ENCODE results near the gene MYBBP1A.

The MYBBP1A gene

DNA sequence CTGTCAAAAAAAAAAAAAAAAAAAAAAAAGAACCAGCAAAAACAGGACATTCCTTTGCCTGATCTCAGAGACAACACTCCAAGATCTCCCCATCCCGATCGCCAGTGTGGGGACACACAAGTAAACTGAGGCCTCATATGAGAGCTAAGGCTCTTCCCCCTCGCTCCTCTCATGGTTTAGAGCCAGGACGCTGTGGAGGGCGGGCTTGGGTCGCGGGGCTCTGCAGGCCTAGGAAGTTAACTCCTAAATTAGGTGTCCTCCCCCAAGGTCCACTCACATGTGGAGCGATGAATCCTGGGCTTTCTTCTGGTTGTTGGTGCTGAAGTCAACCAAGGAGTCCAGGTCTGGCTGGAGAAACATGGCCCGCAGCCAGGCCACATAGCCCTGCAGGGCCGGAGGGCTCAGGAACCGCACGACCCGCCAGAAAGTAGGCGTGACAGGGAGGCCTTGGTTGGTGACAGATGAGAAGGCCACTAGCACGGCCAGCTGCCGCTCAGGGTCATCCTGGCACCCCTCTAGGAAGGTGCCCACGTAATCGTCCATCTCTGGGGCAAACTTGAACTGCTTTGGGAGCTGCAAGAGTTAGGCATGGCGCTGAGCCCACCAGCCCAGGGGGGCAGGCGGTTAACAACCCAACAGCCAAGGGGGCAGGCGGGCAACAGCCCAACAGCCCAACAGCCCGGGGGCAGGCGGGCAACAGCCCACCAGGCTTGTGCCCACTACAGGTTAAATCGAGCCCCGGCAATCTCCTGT lies 5.2 kb downstream of the MYBBP1A start:
- DNase-seq: no peak

DNA sequence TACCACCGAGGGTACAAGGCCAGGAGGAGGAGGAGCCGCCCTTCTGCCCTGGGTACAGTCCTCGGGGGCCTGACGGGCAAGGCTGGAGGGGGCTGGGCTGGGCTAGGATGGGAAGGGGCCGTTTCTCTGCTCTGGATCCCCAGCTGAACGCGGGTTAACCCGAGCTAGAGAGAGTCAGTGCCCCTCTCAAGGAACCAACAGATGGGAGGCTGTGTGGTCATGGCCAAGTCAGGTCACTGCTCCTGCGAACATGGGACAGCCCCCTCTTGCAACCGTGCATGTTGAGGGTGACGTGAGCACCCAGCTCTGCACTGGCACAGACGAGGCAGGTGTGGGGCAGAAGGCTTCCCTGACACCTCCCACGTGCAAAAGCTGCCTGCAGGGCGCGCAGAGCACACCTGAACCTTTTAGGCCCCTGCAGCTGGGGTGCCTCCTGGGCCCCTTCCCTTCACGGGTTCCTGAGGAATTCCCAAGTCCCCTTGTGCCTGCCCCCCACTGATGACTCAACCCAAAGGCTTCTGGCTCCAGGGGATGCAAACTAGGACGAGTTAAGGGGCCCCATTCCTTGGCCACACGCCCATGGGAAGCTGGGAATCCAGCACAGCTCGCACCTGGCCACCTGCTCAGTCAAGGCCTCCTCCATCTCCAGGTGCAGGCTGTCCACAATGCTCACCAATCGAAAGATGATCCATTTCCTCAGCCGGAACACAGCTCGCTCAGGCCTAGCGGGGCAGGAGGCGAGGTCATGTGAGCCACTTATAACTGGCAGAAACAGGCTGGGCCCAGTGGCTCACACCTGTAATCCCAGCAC lies 6.3 kb downstream of the MYBBP1A start:
- no peak for DNase-seq

DNA sequence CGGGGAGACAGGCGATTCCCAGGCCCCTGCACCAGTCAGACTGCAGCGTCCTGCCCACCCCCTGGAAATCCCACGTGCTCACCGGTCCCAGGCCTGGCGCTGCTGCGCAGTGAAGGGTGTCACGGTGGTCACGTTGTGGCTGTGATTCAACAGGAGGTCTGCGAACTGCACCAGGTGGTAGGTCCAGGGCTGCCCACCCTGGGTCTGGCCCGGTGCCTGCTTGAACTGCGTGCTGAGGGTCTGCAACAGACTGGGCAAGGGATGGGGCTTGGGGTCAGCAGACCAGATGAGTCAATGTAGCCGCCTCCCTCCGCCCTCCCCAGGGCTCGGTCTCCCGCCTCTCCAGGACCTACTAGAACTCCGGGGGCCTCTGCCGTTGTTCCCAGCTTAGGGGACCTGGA lies 7.1 kb downstream of the MYBBP1A start:
- no peak for DNase-seq

DNA sequence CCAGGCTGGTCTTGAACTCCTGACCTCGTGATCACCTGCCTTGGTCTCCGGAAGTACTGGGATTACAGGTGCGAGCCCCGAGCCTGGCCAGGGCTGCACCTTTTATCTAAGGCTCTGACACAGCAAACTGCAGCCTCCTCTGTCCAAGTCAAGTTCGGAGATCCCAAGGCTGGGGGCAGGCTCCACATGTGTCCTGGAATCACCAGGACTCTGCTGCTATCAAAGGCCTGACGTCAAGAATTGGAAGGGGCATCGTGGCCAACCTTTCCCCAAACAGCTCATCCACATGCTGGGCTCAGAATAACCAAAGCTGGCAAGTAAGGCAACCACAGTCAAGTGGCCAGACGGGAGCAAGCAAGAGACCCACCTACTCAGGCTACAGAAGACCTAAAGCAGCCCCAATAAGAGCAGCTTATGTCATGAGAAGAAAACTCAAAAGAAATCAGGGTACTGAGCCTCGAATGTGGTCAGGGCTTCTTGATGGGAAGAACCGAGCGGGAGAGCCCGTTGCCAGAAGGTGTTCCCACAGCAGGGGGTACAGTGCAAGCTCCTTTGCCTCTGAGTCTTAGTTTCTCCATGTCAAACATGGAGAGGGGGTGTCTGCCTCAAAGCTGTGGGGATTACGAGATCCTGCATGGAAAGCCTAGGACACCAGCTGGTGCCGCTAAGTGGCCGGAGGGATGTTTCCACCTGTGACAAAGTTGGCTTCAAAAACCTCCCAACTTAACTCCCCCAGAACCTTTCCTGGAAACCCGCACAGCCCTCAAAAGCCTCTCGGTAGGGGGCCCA lies 7.9 kb downstream of the MYBBP1A start:
- DNase-seq: no peak

DNA sequence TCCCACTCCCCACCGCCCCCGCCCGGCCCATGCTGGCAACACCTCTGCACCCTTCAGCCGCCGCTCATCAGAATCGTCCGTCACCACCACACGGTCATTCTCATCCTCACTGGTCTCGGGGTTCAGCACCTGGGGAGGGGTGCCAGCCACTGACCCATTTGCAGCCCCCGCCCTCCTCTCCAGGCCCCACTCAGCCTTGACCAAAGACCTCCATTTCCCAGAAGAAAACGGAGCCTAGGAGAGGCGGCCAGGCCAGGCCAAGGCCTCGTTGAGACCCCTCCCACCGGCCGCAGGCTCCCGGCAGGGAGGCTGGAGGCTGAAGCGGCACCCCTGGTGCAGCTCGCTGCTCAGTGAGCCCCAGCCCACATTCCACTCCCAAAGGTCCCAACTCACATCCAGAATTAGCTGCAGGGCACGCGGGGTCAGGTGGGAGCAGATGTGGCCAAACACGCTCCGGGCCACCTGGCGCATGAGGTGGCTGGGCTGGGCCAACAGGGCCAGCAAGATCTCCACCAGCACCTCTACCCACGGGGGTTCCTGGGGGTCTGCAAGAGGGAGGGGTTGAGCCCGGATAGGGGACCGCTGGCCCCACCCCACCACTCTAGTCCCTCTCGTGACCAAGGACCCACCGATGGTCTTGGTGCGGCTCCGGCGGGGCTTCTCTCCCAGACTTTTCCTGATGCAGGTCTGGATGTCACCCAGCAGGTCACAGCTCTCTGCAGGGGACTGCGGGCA lies 9.8 kb downstream of the MYBBP1A start:
- no peak for DNase-seq

DNA sequence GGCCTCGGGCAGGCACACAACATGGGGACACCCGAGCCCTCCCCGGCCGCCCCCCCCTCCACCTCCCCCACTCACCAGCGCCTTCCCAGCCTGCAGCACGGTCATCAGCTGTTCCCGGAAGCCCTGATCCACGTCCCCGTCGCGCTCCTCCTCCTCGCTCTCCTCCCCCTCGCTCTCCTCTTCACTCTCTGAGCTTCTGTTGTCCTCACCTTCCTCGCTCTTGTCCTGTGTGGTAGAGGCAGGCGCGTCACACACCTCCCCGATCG lies 10.3 kb downstream of the MYBBP1A start:
- DNase-seq: no peak

DNA sequence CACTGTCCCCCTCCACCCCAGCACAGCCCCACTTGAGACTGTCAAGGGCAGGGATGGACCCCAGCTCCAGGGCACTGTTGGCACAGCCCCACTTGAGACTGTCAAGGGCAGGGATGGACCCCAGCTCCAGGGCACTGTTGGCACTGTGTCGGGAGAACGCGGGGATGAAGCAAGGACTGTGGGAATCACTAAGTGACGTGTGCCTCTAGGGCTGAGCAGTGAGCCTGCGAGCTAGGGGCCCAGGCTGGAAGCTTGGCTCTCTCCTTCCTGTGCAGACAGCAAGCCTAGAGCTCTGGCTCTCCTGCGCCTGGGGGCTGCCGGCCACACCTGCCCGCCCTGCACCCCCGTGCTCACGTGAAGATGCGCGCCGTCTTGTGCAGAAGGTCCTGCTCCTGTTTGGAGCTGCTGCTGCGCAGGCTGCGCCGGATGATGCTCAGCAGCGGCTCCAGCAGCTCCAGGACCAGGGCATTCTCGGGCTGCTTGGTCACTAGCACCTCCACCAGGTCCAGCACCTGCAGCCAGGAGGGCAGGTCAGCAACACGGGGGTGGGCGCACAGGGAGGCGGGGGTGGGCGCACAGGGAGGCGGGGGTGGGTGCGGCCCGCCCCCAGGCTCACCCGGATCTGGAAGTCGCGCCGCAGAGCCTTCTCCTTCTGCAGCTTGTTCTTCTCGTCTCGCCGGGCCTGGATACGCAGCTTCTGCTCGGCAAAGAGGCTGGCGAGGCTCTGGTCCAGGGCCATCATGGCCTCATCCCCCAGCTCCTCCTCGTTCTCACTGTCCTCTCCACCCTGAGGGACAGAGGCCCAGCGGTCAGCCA lies 10.8 kb downstream of the MYBBP1A start:
- no peak for DNase-seq

DNA sequence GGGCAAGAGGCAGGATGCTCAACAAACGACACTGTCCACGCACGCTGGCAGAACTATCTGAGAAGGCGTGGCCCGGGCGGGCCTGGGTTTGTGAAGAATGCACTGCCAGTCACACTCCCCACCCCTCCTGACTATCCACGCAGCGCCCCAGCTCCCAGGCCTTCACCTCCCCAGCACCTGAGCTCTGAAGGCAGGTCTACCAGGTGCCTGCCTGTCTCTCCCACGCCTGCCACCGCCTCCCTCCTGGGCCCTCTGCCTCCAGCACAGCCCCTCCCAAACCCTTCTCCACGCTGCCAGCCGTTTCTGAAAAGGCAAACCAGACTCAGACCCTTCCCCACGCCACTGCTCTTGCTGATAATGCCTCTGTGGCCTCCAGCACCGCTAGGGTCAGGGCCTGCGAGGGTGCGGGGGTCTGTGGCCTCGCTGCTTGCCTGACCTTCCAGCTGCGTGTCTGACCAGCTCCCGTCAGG lies 11.6 kb downstream of the MYBBP1A start:
- no peak for DNase-seq

DNA sequence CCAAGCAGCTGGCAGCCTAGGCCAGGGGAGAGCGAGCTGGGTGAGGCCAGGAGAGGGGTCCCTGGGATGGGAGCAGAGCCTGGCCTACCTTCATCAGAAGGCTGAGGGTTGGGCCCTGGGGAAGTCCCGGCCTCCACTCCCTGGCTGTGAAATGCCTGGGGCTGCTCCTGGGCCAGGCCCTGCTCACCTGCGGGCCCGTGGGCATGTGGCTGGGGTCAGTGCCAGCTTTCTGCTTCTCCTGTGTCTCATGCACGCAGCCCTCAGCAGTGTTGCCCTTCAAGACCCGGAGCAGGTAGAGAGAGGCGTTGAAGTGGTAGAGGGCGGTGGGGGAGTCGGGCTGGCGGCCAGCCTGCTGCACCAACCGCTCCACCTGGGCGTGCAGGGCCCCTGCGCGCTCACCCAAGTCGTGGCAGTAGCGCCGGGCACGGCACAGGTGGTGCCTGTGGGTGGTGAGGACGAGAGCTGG lies 12.4 kb downstream of the MYBBP1A start:
- DNase-seq: no peak

DNA sequence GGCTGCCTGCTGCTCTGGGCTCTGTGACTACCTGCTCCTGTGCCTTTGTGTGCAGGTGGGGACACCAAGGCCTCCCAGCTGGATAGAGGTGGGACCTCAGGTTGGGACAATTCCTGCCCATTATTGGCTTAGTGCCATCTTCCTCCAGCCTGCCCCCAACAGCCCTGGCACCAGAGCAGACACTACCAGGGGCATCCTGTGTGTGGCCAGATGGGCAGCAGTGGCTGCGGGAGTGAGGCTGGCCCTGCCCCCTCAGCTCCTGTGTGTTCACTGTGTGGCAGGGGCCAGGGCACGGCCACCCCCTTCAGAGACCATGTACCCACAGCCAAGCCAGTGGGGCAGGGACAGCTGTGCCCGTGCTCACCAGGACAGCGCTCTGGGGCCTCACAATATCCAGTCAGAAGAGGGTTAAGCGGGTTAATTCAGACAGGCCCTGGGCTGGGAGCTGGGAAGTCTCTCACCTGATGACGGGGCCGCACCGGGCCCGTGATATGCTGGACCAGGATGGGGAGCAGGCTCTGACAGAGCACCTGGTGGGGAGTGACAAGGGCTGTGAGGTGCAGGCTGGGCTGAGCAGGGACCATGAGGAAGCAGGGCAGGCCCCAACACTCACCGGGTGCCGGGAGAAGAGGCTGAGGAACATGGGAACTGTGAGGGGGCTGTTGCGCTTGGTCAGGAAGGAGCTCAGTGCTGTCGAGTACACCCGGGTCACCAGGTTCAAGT lies 13.0 kb downstream of the MYBBP1A start:
- DNase-seq: no peak

DNA sequence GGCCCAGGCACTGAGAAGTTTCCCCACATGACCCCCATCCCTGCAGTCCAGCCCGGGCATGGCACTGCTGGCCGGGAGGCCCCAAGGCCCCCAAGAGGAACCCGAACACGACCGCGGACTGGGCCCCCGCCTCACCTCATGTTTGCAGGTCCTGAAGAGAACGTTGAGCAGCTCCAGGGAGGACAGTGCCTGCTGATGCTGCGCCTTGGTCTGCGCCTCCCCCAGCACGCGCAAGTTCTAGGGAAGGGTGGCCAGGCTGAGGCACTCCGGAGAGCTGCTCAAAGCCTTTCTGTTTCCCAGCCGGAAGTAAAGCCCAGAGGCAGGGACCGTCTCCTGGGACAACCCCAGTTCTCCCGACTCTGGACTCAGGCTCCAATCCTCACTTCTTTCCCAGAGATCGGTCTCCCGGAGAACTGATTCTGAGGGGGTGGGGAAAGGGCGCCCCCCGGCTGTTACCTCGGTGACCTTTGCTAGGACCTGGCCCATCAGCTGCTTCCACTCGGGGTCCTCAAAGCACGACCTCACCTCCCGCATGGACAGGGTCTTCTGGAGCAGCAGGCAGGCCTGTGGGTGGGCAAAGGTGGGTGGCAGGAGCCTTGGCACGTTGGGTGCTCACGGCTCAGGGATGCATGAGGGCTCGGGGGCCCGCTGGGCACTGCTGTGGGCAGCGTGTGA lies 13.7 kb downstream of the MYBBP1A start:
- no peak for DNase-seq

DNA sequence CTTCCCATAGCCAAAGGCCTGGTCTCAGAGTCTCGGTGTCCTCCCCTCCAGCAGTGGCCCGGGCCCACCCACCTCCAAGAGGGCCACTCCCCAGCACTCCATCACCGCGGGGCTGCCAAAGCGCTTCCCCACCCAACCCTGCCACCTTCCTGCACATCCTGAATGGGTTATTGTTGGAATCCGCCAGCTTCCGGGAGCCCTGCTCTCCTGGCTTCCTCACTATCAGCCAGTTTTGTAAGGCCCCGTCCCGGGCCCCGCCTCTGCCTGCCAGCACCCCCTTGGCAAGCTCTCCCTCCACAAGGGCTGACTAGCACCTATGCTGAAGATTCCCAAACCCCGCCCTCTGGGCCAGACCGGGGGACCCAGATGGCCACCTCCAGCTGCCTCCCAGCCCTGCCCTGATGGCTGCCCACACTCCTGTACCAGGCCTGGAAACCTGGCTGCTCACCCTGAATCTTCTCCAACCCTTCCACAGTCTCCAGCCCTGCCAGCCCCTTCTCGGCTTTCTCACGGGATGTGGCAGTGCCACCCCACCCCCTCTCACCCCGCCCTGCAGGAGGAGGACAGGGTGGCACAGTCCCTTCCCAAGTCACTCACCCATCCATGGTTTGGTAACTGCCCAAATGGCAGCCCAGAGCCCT lies 14.4 kb downstream of the MYBBP1A start:
- no peak for DNase-seq

DNA sequence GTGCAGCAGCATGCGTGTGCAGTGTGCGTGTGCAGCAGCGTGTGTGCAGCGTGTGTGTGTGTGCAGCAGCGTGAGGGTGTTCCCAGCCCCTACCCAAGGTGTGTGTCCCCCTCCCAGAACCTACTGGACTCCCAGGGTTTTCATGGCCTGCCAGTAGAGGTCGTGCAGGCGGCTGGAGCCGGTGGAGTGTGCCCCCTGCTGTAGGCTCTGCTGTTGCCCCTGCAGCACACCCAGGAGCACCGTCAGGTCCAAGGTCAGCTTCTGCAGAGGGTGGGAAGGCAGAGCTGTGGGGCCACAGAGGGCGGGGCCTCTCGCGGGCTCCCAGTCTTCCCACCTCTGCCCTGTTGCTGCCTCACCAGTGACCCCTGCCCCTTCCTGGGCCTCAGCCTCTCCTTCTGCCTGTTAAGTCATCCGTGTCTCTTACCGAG lies 14.9 kb downstream of the MYBBP1A start:
- DNase-seq: no peak

DNA sequence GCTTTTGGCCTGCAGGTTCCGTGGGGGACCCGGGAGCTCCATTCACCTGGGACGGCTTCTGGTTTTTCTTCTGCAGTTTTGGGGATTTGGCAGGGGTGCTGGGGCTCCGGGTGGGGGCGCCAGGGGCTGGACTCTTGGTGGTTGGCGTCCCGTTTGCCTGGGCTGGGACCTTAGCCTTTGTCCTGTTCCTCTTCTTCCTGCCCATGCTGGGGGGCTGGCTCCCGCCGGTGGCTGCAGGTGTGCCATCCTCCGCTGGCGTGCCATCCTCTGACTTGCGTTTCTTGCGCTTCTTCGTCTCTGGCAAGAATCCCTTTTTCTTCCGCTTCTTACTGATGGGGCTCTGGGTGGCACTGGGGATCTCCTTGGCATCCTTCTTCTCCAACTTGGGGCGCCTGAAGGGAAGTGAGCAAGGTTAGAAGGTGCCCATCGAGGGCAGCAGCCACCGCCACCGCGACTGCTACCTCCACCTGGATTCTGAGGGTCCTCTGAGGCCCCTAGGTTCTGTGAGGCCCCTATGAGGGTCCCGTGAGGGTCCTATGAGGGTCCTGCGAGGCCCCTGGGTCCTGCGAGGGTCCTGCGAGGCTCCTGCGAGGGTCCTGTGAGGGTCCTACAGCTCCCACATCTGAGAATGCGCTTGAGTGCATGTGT lies 15.5 kb downstream of the MYBBP1A start:
- no peak for DNase-seq

DNA sequence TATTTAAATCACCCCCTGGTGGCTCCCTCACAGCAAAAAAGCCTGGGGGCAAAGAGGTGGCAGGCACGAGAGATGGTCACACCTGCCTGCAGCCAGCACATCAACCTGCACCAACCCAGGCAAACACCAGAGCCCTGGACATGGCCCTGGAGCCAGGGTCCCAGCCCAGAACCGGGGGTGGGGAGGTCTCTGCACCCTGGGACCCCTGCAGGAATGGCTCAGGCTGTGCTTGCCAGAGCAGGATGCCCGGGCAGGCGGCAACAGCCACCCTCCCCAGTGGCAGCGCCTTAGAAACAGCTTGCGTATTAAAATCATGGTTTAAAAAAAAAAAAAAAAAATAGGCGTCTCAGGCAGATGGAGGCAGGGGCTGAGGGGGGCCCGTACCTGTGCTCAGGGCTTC lies 16.2 kb downstream of the MYBBP1A start:
- DNase-seq: no peak

DNA sequence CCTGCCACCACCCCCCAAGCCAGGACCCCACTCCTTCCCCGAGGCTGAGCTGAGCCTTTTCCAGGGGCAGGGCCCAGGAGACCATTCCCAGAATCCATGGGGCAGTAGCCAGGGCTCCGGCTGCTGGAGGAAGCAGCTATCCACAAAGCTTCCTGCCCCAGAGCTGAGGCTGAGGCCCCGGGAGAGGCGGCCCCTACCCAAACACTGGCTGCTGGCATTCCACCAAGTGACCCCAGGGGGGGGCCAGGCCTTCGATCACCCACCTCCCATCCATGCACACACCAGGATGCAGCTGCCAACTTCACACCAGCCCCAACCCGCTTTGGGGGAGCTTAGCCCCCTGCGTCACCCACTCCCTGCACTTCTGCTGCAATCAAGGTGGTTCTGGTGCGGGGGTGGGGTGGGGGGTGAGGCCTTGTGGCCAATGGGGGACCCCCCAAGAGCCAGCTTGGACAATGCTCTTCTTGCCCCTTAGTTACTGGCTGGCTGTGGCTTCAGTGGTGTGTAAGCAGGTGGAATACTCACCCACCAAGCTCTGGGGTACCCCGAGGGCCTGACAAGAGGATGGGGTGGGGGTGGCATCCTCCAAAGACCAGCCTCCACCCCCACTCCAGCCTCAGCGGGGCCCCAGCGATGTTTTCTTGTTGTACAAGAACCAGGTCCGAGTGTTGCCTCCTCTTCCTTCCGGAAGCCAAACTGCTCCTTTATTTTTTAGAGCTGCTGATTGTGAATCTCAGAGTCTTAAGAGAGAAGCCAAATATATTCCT lies 16.8 kb downstream of the MYBBP1A start:
- DNase-seq: no peak

DNA sequence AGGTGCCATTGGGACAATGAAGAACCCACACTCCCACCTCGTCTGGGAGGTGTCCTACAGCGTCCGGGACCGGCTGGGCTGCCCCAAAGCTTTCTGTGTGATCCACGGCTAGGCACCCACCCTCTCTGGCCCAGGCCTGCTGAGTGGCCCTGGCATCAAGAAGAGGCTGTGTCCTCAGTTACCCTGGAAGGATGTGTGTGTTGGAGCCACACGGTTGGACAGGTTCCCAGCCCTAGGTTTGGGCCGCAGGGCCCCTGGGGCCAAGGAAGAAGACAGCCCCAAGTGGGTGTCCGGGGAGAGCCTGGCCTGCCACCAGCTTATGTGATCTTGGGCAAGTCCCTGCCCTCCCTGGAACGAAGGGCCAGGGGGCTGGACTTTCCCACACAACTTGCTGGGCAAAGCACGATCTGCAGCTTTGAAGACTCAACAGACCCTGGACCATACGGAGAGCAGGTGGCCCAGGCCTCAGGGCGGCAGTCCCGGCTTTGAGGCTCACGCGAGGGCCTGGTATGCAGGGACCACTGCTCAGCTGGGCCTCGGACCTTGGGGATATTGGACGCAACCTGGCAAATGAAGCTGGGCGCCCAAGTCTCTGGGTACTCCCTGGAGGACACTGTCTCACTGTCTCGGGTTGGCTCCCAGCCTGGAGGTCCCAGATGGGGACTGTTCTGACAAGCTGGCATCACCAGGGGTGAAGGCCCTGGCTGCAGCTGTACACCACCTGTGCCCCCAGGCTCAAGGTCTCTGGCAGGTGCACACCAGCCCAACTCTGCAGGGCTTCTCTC lies 17.5 kb downstream of the MYBBP1A start:
- DNase-seq: no peak
